Activated CD4-positive, CD25-positive, alpha-beta regulatory T cell treated with anti-CD3 and anti-CD28 coated beads, Interleukin-2, amount 50 U/mL, for 72 hours (primary cell): Measurements from ENCODE around the gene REXO1.

Source experiments
- DNase-seq: peaks from one replicate; pipeline ENCODE4 v3.0.0; 2021

REXO1 gene

DNA sequence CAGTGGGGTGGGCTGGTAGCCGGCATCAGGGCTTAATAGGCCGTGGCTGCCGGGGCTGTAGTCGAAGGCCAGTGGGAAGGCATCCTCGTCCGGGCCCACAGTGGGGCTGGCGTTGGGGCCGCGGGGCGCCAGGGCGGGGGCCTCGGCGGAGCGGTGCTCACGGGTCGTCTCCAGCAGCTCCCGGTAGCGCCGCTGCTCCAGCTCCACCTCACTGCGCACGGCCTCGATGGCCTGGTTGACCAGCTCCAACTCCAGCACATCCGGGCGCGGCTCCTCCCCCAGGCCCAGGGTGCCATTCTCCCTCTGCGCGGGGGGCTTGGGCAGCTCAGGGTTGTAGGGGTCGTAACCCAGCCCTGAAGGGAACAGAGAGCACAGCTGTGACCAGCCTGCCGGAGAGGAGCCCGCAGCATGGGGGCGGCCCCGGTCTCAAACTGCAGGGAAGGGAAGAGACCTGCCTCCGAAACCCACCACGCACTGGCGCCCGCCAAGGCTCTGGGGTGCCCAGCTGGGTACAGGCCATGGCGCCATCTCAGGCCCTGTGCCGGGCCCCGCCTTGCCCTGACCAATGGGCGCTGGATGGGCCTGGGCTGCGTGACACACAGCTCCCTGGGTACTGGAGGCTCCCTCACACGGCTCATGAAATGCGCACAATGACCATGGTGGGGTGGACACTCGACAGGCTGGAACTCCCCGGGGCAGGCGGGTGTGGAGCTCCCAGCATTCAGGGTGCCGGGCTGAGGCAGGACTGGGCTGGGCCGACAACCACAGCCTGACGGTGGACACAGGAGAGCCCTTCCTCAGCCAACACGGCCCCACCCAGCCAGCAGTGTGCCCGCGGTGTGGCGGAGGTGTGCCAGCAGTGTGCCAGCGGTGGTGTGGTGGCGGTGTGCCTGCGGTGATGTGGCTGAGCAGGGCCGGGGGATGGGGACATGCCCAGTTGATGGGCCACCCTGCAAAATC is 19.7 kb downstream of the REXO1 start:
- DNase-seq: no peak

DNA sequence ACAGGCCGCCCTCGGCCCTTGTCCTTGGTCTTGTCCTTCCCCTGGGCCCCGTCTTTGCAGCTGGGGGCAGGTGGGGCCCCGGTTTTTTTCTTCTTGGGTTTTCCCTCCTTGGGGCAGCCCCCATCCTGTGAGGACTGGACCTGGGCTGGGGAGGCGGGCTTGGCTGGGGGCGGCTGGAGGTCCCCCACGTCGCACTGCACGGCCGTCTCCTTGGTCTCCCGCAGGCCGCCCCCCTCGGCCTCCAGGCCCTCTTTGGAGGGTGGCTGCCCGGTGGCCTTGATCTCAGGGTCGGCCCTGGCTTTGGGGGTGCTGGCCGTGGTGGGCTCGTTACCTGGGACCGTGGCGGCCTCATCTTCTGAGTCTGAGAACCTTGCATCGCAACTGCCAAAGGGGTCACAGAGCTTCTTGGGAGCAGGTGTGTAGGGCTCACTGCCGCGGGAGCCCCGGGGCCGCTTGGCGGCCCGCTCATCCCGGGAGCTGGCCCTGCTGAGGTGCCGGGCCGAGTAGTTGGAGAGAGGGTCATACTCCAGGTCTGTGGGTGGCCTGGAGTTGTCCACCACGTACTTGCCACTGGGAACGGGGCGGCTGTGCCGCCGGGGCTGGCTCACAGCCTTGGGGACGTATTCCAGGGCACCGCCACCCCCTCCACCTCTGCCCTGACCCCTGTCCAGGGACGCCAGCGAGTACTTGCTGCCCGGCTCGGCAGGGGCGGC is 20.6 kb downstream of the REXO1 start:
- no peak for DNase-seq

DNA sequence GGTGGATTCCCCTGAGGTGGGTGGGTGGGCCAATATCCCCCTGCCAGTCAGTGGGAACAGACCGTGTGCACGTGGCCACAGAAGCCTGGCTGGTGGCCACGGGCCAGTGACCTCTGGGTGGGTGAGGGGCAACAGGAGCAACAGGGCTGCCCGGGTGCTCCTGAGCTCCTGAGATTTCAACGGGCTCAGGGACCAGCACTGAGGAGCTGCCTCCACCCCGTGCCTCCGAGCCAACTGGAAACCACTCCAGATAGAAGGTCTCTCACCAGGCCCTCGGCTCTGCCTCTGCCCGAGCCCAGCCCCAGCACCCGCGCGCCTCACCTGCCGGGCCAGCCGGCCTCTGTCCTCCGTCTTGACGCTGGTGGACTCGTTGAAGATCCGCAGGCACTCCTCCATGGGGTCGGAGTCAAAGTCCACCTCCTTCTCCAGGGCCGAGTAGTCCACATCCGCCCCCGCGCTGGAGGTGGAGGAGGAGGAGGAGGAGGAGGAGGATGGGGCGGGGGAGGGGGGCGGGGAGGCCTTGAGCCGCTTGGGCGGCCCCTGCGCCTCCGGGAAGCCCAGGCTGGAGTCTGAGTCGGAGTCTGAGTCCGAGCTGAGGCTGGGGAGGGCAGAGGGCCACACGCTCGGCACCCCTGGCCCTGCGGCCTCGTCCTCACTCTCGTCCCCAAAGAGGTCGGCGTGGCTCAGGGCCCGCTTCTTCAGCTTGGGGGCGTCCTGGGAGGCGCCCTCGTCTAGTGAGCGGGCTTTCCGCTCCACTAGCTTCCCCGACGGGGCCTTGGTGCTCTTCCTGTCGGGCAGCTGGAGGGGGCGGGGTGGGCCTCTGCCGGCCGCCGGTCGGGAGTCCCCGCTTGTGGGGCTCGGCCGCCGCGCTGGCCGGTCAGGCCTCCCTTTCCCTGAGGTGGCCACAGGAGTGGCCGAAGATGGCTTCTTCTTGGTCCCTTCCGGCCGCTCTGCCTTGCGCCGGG is 21.4 kb downstream of the REXO1 start:
- no peak for DNase-seq

DNA sequence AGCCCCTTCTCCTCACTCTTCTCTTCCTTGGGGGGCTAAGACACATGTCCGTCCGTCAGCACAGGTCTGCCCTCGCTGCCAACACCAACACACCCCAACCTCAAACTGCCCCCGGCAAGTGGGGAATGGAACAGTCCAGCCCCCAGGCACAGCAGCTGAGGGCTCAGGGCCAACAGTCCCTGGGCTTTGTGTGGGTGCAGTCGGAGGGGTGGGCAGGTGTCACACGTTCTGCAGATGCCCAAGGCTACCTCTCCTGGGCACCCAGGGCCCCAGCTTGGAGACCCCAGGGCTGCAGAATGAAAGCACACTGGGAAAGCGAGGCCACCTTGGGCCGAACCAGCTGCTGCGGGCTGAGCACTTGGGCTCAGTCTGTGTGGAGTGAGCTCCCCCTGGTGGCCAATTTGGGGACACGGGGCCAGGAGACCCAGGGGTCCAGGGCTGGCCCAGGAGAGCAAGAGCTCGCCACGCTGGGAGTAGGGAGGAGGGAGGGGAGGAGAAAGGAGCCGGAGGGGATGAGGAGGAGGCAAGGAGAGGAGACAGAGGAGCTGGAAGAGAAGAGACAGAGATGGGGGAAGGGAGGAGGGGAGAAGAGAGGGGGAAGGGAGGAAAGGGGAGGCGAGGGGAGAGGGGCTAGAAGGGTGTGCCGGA is 22.2 kb downstream of the REXO1 start:
- DNase-seq: peak; percentile 80

DNA sequence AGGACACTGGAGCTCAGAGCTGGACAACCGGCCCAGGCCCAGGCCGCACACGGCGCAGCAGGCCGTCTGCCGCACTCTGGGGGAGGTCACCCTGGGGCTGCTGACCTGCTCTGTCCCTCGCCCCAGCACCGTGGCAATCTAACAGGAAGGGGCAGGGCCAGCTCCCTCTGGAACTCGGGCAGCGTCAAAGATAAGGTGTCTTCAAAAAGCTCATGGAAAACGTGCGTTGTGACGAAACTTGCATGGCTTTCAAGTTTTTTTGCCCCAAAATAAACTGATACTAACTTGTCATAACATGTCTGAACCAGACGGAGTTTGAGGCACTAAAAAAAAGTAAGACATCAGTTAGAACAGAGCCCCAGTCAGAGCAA is 24.0 kb downstream of the REXO1 start:
- DNase-seq: no peak

DNA sequence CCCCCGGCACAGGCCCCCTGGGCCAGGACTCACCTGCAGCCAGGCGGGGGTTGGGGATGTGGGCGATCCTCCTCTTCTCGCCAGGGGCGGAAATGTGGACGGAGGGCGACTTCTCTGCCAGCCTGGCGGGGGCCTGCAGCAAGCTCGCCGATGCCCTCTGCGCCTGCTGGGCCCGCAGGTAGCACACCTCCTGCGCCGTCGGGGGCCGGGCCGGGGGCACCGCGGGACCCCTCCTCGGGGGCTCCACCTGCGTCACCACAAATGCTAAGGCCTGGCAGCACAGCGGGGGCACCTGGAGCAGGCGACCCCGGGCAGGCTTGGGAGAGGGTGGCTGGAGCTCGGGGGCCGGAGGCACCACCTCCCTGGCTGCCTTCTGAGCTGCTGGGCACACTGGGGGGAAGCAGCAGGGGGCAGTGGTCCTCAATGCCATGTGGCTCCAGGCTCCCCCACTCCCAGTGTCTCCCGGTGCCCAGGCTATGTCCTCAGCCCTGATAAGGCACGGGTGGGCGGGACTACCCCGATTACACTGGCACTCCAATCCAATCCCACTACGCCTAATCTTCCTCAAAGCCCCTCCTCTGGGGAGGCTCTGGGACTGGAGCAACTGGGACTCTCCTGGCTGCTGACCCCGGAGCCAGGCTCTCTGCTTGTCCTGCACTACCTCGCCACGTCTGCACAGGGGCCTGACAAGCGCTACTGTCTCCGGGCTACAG is 24.6 kb downstream of the REXO1 start:
- DNase-seq: no peak

DNA sequence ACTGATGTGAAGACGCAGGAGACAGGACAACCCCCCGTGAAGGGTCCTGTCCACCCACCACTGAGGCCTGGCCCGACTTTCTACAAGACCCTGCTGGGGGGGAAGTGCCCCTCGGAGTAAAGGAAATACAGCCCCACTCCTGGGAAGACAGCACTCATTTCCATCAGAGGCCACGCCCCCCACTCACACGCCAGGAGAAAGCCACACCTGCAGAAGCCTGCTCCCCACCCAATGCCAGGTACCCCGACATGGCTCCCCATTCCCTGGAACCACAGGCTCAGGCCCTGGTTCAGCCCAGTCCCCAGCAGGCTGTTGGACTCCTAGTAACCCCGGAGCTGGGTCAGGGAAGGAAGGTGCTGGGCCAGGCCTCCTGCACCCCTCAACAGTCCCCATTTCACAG is 25.3 kb downstream of the REXO1 start:
- DNase-seq: no peak

DNA sequence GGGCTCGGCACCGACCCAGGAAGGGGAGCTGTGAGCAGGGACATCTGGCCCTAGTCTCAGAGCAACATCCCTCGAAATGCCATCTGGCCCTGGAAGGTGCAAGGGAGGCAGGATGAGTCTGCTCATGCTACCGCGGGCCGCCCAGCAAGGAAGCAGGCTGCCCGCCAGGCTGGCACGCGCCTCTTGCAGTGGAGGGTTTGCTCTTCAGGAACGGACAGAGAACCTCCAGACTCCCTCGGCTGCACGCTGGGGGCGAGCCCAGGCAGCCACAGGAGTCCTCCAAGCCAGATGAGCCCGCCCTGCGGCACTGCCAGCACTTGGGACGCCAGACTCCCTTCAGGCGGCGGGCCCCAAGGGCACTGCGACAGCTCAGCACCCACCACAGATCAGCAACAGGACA is 26.1 kb downstream of the REXO1 start:
- no peak for DNase-seq

DNA sequence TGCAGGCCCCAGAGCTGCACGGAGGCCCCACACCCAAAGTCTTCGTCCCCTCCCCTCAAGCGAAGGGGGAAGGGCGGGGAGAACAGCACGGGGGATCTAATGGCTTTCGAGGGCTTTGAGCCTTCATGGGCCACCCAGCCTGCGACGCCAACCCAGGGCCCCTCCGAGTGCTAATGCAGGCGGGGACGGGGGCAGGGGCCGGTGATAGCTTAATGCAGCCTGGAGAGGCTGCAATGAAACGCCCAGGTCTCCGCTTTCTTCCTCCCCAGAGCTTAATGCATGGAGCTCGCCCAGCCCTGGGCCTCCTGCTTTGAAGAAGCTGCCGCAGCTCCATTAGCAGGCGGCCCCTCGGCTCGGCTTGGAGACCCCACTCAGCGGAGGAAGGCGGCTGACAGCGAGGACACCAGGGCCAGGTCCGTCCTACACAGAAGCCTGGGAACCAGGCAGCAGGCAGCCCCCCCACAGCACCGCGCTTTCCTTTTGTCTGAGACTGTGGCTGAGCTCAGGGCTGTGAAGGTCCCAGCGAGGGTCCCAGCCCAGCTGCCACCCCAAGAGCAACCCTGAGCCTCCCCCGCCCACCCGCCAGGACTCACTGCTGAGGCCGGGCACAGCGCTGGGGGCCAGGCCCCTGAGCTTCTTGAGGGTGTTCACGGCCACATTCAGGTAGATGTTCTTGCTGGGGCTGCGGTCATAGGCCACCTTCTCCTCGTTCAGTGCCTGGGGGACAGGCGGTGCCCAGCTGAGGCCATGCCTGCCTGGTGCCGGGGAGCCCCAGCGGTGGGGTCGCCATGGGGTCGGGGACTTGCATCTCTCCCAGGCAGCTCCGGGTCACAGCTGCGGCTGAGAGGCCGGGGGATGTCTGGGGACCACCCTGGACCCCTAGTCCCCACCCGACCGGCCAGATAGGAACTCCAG is 28.7 kb downstream of the REXO1 start:
- DNase-seq: no peak

DNA sequence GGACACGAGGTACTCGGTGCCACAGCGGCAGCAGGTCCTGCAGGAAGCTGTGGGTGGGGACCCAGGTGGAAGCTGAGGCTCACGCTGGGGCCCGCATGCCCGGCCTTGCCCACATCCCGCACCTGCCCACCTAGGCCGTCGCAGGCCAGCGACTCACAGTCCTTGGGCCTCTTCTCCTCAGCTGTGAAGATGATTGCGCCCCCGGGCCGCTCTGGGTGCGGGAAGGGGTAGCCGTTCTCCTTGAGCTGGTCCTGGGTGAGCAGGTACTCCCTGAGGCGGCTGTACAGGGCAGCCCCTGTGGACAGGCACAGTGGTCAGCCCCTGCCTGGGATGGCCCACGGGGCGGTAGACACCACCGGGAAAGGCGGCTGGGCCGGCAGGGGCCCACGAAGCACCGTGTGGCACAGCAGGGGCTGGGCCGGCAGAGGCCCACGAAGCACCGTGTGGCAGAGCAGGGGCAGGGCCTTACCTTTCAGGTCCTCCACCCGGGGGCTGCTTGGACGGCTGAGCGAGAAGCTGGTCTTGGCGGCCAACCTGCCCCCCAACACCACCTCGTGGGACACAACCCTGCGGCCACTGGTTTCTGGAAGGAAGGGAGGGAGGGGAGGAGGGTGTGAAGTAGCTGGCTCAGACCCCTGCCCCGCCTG is 29.6 kb downstream of the REXO1 start:
- DNase-seq: no peak

DNA sequence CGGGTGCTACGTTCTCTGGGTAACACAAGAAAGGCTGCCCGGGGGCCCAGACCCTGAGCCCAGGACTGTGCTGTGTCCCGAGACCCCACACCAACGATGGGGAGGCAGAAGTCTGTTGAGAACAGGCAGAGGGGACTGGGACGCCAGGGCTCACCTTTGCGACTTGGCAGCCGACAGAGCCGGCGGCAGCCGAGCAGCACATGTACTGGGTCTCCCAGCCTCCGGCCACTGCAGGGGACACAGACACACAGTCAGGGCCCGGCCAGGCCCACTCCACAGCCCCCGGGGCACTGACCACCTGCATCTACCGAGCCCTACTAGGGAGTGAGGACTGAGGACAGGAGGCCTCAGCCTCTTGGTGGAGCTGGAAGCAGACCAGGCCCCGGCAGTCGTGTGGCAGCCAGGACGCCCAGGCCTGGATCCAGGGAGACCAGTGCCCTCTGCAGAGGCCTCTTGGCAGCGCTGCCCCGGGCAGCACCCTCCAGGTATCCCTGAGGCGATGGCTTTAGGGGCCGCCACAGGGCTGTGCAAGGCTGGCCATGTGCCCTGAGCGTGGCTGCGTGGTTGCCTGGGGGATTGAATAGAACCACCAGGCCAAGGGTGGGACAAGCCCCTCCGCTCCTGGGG is 30.6 kb downstream of the REXO1 start:
- DNase-seq: no peak

DNA sequence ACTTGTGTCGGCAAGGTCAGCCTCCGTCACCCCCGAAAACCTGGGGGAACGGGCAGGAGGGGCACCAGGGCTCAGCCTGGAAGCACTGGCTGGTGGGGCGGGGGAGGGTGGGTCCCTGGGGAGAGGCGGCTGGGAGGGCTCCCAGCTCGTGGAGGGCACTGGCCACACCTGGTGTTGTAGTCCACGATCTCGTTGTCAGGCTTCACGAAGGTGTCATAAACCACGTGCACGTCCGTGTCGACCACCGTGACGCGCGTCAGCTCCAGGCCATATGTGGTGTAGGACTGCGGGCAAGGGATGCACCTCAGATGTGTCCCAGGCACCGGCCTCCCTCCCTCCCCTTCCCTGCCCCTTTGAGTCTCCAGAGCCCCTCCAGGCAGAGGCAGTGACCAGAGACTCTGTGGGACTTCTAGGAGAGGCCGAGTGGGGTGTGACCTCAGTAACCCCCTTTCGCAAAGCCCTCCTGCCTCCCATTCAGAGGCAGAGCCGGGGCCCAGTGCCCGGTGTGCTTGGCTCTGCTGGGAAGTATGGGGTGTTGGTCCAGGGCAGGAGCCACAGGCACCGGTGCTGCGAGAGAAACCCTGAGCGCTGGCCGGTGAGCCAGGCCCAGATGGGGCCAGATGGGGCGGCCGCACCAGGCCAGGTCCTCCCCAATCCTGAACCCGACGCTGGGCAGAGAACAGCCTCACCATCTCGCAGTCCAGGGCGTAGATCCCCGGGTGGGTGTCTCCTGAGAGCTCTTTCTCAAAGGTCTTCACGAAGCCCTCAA is 31.6 kb downstream of the REXO1 start:
- DNase-seq: no peak

DNA sequence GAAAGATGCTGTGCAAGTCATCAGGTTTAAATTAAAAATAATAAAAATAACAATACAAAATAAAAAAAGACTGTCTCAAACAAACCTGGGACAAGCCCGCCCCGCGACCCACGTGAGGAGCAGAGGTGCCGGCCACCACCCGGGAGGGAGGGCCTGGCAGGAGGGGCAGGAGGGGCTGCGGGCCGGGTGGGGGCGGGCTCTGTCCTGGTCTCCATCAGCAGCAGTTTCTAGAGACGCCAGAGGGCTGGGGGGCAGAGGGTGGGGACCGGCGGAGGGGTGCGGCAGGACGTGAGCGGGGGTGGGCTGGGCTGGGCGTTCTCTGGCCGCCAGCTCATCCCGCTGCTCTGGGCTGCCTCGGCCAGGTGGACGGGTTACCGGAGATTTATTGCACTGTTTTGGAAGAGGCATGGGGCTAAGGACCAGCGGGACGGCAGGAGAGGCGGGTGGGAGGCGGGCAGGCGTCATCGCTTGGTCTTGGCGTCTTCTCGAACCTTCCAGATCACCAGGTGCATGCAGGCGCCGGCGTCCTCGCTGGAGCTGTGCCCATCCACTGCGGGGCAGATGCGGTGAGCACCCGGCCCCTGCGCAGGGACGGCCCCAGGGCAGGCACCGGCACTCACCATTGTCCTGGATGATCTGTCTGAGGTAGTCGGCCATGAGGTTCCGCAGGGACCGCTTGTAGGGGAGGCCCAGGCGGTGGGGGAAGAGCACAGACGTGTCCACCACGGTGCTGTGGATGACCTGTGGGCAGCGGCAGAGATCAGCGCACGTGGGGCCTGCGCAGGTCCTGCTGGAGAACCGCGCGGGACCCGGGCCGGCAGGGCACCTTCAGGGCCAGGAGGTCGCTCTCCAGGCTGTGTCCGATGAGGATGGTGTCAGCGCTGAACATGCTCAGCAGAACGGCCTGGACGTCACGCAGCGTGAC is 32.4 kb downstream of the REXO1 start:
- no peak for DNase-seq

DNA sequence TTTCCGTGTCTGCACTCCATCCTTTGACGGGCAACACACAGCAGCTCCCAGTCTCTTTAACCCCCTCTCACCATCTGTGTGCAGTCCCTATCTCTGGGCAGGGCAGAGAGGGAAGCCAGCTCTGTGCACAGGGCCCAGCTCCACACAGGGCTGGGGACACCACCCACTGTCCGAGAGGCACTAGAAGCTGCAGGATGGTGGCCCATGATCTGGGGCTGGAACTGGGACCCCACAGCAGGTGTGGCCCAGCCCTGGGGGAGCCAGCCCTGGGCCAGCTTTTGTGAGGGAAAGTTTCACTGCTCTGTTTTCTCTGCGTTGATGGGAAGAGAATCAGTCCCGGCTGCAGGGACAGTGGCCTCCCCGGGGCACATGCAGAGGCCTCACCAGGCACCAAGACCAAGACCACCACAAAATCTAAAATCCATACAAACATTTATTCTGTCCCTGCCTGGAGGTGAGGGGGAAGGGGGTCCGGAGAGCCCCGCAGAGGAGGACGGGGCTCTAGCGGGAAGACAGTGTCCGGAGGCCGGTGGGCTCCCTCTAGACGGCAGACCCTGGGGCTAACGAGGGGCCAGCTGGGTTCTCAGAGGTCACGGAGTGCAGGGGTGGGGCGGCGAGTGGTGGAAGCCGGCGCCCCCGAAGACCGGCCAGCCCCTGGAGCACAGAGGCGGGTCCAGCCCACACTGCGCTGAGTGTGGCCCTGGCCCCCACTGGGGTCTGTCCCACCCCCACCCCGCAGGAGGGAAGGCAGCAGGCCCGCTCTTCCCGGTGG is 33.3 kb downstream of the REXO1 start:
- no peak for DNase-seq

DNA sequence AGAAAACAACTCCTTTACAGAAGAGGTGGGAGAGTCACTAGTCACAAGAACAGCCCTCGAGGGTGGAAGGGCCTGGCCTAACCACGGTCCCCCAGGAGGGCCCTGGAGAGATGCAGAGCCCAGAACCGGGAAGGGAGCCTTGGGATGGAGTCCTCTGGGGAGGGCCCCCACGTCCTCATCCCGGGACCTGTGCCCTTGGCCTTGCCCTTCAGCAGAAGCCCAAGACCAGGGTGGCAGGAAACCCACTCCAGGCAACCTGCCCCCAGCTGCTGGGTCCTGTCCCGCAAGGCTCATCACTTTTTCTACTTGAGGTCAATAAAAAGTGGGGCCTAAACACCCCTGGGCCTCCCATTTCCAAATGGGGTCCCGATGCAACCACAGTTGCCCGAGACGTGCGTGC is 33.9 kb downstream of the REXO1 start:
- DNase-seq: no peak

DNA sequence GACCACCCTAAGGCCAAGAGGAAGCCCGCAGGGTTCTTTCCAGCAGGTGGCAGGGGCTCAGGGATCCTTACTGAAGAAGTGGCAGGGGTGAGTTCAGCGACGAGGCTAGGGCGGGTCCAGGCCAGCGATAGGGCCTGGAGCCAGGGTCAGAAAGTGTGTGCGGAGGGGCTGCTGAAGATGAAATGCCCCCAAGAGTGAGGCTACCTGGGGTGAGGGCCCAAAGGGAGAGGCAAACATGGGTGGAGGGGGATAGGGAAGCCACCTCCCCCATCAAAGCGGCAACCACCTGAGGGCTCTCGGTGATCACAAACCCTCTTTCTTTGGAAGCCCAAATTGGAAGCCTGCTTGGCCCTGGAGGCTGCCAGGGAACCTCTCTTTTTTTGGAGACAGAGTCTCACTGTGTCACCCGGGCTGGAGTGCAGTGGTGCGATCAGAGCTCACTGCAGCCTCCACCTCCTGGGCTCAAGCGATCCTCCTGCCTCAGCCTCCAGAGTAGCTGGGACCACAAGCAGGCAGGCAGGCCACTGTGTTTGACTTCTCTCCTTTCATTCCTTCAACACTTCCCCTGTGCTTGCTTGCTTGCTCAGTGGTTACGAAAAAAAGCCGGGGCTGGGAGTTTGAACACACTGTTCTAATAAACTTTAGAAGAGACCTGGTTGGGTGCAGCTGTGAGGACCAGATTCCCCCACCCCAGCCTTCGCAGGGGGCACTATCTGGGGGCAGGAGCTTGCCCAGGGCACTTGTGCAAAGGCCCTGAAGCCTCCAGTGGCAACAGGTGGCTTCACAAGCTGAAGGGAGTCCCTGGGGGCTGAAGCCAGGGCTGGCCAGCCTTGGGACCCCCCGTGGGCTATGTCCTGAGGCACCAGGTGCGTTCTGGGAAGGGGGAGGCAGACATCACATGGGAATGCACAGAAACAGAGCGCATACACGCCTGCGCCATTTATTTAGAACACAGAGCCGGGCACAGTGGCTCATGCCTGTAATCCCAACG is 34.8 kb downstream of the REXO1 start:
- no peak for DNase-seq
